Mesodermal cell (in vitro differentiated cells): ENCODE data around the gene SLC38A5.

Source experiments
- H3K27ac ChIP-seq: 2 replicates; pipeline ENCODE4 v1.7.0; 2013; ENCODE audit warnings: mild to moderate bottlenecking, low read depth, low read length, moderate library complexity; ENCODE audit not compliant: severe bottlenecking
- H3K36me3 ChIP-seq: 2 replicates; pipeline ENCODE4 v1.7.1; 2013; ENCODE audit warnings: mild to moderate bottlenecking, low read length, moderate library complexity; ENCODE audit not compliant: control insufficient read depth, insufficient read depth
- H3K4me1 ChIP-seq: one replicate; pipeline ENCODE4 v1.7.1; 2013; ENCODE audit warnings: mild to moderate bottlenecking, low read length; ENCODE audit not compliant: insufficient read depth, control insufficient read depth, poor library complexity, severe bottlenecking
- H3K4me3 ChIP-seq: 2 replicates; pipeline ENCODE4 v1.7.0; 2013; ENCODE audit warnings: low read length, control low read depth, mild to moderate bottlenecking; ENCODE audit not compliant: insufficient read depth, poor library complexity, severe bottlenecking; ENCODE audit errors: extremely low read depth
- H3K9me3 ChIP-seq: 2 replicates; pipeline ENCODE4 v1.7.1; 2013; ENCODE audit warnings: mild to moderate bottlenecking, low read length, moderate library complexity; ENCODE audit not compliant: control insufficient read depth
- WGBS, 2 experiments: methylation state at CpG; one replicate each; pipeline ENCODE4 v1.1.5; 2013; ENCODE audit warnings: missing lambda C conversion rate in 2 of 2; ENCODE audit not compliant: insufficient coverage in 2 of 2; 5-methylcytosine and 5-hydroxymethylcytosine counted together

SLC38A5 gene

DNA sequence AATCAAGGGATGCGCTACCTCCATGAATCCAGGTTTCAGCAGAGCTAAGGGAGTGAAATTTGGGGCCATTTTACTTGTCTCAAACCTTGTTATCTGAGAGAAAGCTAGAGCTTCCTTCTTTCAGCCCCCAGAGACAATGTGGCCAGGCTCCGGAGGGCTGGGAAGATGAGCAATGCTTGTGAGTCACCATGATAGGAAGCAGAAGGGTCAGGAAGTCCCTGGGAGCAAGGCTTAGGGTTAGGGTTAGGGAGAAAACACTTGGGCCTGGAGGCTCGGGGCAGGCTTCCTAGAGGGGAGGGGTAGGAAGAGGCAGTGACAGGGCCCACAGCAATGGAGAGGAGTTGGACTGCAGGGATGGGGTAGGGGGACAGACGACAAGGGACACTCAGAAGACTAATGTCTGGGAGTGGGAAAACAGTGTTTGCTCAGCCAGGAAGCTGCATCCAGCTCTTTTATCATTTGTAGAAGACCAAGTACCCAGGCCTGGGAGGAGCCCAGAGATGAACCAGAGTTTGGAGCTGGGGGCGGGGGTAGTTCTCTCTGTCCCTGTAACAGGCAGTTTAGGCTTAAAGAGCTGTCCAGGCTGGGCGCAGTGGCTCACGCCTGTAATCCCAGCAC lies 22.3 kb upstream of the SLC38A5 start:
- WGBS, 2 experiments: 69 to 91% methylated on average over 1 to 4 of the region's 7 CpGs
- no peak overlapping the region for H3K4me3 ChIP-seq
- no peaks in the 10 kb centered on the region for H3K36me3 ChIP-seq
- peak overlapping the region; percentile 69 for H3K27ac ChIP-seq
- H3K4me1 ChIP-seq: peaks cover 6% of the 10 kb centered on the region
- no peaks in the 10 kb centered on the region for H3K9me3 ChIP-seq

- WGBS, 2 experiments: 92 to 94% methylated on average over 3 to 5 of the region's 9 CpGs
- Histone ChIP-seq H3K4me3 (no peak overlapping the region), H3K4me1 (peaks cover 6% of the 10 kb centered on the region), H3K27ac (peak overlapping the region; percentile 69), H3K36me3 (no peaks in the 10 kb centered on the region), H3K9me3 (no peaks in the 10 kb centered on the region)
These were observed 21.7 kb upstream of the SLC38A5 start for GRCh38 chrX:48491809-48492208.

DNA sequence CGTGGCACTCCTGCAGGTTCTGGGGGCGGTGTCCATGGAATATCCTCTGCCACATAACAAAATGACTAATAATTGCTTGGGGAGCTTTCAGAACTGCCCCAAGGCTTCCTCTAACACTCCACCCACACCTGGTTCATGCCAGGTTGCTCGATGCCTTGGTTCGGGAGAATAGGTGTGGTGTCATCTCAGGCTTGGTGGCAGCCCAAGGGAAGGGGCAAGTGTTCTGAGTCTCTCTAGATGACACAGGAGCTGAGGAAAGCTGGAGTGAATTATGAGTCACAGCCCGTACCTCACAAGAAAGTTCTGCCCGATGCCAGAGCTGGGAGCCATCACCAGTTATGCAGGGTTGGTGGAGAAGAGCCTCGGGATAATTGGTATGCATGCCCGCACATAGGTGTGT lies 20.6 kb upstream of the SLC38A5 start:
- 91 to 100% methylated on average over 2 to 4 of the region's 8 CpGs for WGBS, 2 experiments
- H3K9me3 ChIP-seq: no peaks in the 10 kb centered on the region

DNA sequence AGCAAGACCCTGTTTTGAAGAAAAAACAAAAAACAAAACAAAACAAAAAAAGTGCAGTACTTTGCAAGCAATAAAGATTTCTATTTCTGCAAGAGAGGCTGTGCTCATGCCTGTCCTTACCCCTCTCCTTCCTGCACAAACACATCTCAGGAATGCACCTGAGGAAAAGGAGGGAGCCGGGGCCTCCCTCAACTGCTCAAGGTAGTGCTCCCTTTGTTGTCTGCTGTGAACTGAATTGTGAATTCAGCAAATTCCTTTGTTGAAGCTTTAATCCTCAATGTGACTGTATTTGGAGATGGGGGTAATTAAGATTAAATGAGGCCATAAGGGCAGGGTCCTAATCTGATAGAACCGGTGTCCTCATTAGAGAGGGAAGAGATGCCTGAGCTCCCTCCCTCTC lies 19.8 kb upstream of the SLC38A5 start:
- no peak overlapping the region for H3K27ac ChIP-seq
- no CpG with 5 or more reads among the region's 2 CpGs for WGBS, 2 experiments
- H3K36me3 ChIP-seq: peaks cover 5% of the 10 kb centered on the region
- no peaks in the 10 kb centered on the region for H3K9me3 ChIP-seq
- H3K4me1 ChIP-seq: peaks cover 6% of the 10 kb centered on the region
- H3K4me3 ChIP-seq: no peak overlapping the region

More for the DNA sequence above, 20.6 kb upstream of the SLC38A5 start:
- peaks cover 1% of the 10 kb centered on the region for H3K36me3 ChIP-seq
- no peak overlapping the region for H3K4me3 ChIP-seq
- peaks cover 6% of the 10 kb centered on the region for H3K4me1 ChIP-seq
- no peak overlapping the region for H3K27ac ChIP-seq

DNA sequence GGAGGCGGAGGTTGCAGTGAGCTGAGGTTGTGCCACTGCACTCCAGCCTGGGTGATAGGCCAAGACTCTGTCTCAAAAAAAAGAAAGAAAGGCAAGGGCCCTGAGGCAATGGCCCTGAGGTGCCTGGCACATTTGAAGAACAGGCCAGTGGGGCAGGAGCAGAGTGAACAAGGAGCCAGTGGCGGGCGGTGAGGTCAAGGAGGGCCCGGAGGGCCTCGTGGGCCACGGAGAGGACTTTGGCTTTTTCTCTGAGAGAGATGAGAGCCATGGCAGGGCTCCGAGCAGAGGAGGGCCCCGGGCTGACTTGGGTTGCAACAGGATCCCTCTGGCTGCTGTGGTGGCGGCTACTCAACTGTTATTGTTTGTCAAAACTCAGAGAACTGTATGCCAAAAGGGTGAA lies 19.2 kb upstream of the SLC38A5 start:
- Histone ChIP-seq H3K9me3 (no peaks in the 10 kb centered on the region), H3K36me3 (peaks cover 5% of the 10 kb centered on the region), H3K4me3 (no peak overlapping the region), H3K27ac (no peak overlapping the region), H3K4me1 (peaks cover 6% of the 10 kb centered on the region)
- WGBS, 2 experiments: 75% methylated on average over 1 of the region's 9 CpGs; no CpG with 5 or more reads in 1 of the 2 experiments

DNA sequence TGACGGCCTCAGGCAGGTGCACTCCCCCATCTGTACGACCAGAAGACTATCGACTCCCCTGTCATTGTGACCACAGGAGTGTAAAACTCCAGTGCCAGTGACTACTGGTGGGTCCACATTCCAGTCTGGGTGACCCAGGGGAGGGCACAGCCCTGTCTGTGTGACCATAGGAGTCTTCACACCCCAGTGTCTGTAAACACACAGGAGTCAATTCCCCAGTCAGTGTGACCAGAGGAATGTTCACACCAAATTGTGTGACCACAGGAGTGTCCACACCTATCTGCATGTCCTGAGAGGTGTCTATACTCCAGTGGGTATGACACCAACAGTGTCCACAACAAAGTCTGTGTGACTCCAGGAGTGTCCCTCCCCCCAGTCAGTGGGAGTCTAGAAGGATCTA lies 18.0 kb upstream of the SLC38A5 start:
- 93% methylated on average over 3 of the region's 3 CpGs; no CpG with 5 or more reads in 1 of the 2 experiments for WGBS, 2 experiments
- Histone ChIP-seq H3K9me3 (no peaks in the 10 kb centered on the region), H3K27ac (no peak overlapping the region), H3K36me3 (peaks cover 16% of the 10 kb centered on the region), H3K4me3 (no peak overlapping the region), H3K4me1 (peaks cover 3% of the 10 kb centered on the region)

GRCh38 chrX:48487362-48487798 lies 17.3 kb upstream of the SLC38A5 start:
- no peak overlapping the region for H3K4me3 ChIP-seq
- H3K36me3 ChIP-seq: peaks cover 22% of the 10 kb centered on the region
- H3K9me3 ChIP-seq: no peaks in the 10 kb centered on the region
- H3K27ac ChIP-seq: no peak overlapping the region
- 98 to 100% methylated on average over 5 to 7 of the region's 10 CpGs for WGBS, 2 experiments
- no peaks in the 10 kb centered on the region for H3K4me1 ChIP-seq

DNA sequence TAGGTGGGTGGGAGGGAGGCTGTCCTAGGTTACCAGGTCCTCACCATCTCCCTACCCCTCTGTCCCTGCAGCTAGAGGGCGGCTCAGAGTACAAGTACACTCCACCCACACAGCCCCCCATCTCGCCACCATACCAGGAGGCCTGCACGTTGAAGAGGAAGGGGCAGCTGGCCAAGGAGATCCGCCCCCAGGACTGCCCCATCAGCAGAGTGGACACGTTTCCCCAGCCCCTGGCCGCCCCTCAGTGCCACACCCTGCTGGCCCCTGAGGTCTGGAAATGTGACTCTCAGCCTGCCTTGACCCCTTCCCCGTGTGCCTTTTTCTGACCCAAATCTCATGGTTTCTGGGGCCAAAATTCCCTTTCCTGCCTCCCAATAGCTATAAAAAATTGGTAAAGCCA lies 12.5 kb upstream of the SLC38A5 start:
- peaks cover 59% of the 10 kb centered on the region for H3K36me3 ChIP-seq
- no peak overlapping the region for H3K27ac ChIP-seq
- H3K4me3 ChIP-seq: no peak overlapping the region
- H3K9me3 ChIP-seq: no peaks in the 10 kb centered on the region
- H3K4me1 ChIP-seq: no peaks in the 10 kb centered on the region
- 100% methylated on average over 1 to 3 of the region's 7 CpGs for WGBS, 2 experiments

- WGBS, 2 experiments: 100% methylated on average over 1 to 3 of the region's 3 CpGs
- no peak overlapping the region for H3K27ac ChIP-seq
- H3K4me3 ChIP-seq: no peak overlapping the region
These were observed 10.5 kb upstream of the SLC38A5 start for GRCh38 chrX:48480583-48480982.

DNA sequence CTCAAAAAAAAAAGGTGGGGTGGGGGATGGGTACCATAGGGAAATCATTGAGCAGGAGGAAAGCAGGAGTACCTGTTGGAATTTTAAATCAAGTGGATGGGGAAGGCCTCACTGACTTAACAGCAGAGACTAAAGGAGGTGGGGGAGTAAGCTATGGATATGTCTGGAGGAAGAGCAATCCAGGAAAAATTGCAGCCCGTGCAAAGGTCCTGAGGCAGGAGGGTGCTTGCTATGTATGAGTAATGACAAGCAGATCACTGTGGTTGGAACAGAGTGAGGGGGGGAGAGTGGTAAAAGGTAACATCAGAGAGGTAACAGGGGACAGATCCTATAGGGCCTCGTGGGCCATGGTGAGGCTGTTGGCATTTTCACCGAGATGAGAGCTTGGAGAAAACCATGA lies 10.1 kb upstream of the SLC38A5 start:
- no peaks in the 10 kb centered on the region for H3K4me1 ChIP-seq
- WGBS, 2 experiments: 97 to 100% methylated on average over 1 to 3 of the region's 3 CpGs
- no peaks in the 10 kb centered on the region for H3K9me3 ChIP-seq
- H3K27ac ChIP-seq: no peak overlapping the region
- H3K4me3 ChIP-seq: no peak overlapping the region
- peaks cover 53% of the 10 kb centered on the region for H3K36me3 ChIP-seq

More at GRCh38 chrX:48480583-48480982, 10.5 kb upstream of the SLC38A5 start:
- H3K4me1 ChIP-seq: no peaks in the 10 kb centered on the region
- H3K36me3 ChIP-seq: peaks cover 56% of the 10 kb centered on the region
- no peaks in the 10 kb centered on the region for H3K9me3 ChIP-seq

DNA sequence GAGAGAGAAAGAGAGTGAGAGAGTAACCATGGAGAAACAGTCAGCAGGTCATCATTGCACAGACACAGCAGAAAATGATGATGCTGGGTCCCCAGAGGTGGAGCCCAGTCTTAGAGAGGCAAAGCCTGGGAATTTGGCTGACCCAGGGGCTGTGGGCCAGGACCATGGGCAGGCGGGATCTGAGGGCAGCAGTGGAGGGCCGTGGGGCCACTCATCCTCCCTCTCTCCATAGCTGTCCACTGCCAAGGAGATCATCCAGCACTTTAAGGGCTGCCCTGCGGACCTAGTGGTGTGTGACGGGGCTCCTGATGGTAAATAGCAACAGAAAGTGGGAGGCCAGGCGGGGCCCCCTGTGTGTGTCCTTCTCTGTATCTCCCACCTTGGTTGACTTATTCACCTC lies 8.7 kb upstream of the SLC38A5 start:
- H3K4me1 ChIP-seq: no peaks in the 10 kb centered on the region
- no peaks in the 10 kb centered on the region for H3K9me3 ChIP-seq
- H3K4me3 ChIP-seq: no peak overlapping the region
- peaks cover 50% of the 10 kb centered on the region for H3K36me3 ChIP-seq
- 100% methylated on average over 1 to 2 of the region's 5 CpGs for WGBS, 2 experiments
- no peak overlapping the region for H3K27ac ChIP-seq
